ENCODE measurements around the gene ASNSD1.

DNA sequence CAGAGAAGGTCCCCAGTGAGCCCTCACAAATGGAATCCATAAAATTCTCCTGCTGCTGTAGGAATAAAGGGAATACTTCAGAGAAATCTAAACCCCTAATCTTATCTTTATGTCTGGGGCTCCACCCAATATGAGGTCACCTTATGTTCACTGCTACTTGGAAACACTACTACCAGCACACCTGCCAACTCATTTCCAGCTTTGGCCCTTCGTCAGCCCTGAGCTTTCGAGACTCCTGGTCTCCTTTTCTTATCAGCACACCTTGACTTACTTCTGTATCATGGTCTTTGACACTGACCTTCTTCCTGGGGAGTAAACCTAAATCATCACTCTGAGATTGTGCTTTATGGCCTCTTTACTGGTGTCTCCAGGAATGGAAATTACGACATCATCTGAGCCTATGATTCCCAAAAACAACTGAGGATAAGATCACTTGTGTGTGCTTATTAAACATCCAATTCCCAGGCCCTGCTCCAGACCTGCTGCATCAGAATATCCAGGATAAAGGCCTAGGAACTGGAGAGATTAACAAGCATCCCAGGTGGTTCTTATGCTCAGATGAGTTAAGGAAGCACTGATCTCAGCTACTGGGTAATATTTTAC is 22.2 kb upstream of the ASNSD1 start:
- TF ChIP-seq, protein P1, sequence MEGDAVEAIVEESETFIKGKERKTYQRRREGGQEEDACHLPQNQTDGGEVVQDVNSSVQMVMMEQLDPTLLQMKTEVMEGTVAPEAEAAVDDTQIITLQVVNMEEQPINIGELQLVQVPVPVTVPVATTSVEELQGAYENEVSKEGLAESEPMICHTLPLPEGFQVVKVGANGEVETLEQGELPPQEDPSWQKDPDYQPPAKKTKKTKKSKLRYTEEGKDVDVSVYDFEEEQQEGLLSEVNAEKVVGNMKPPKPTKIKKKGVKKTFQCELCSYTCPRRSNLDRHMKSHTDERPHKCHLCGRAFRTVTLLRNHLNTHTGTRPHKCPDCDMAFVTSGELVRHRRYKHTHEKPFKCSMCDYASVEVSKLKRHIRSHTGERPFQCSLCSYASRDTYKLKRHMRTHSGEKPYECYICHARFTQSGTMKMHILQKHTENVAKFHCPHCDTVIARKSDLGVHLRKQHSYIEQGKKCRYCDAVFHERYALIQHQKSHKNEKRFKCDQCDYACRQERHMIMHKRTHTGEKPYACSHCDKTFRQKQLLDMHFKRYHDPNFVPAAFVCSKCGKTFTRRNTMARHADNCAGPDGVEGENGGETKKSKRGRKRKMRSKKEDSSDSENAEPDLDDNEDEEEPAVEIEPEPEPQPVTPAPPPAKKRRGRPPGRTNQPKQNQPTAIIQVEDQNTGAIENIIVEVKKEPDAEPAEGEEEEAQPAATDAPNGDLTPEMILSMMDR (IDR thresholded peaks at IDR 0.05; ENCODE audit: borderline replicate concordance, extremely low read depth, low read length, poor library complexity, severe bottlenecking) = no peak
- no peak for TF ChIP-seq EZH2 (IDR thresholded peaks at IDR 0.05; ENCODE audit: borderline replicate concordance, low read depth, low read length, severe bottlenecking)
